Mesothelial cell of epicardium (in vitro differentiated cells): ENCODE results near the gene ERC1. TPM values are rescaled to one million over a fixed set of nuclear protein-coding genes. Genes with fewer than 3 reads are reported as not detected.

Experiments used
- DNase-seq, 2 experiments: peaks; one replicate each; pipeline ENCODE4 v3.0.0; 2021; ENCODE audit warnings: low spot score in 2 of 2; ENCODE audit not compliant: unreplicated experiment in 2 of 2
- H3K27ac Mint-ChIP-seq: 2 replicates; pipeline ENCODE4 v1.8.0; 2021; ENCODE audit warnings: mixed read lengths
- H3K27me3 Mint-ChIP-seq: 2 replicates; pipeline ENCODE4 v1.8.0; 2021; ENCODE audit warnings: low read depth, mixed read lengths
- H3K36me3 Mint-ChIP-seq: 2 replicates; pipeline ENCODE4 v1.8.0; 2021; ENCODE audit warnings: mixed read lengths
- H3K4me1 Mint-ChIP-seq: 2 replicates; pipeline ENCODE4 v1.8.0; 2021; ENCODE audit warnings: mixed read lengths
- H3K4me3 Mint-ChIP-seq: 2 replicates; pipeline ENCODE4 v1.8.0; 2021; ENCODE audit warnings: mild to moderate bottlenecking, moderate library complexity, mixed read lengths
- H3K9me3 Mint-ChIP-seq: 2 replicates; pipeline ENCODE4 v1.8.0; 2021; ENCODE audit warnings: mixed read lengths
- total RNA-seq: library from RNA; stranded (reverse); gene quantifications from 3 replicates; pipeline ENCODE4 v1.2.1, GENCODE V29; 2021
- TF ChIP-seq, protein P1 (sequence below): fragments of 200-600 bp; sonication (generic); IDR thresholded peaks from one replicate; pipeline ENCODE4 v1.5.0; 2021; ENCODE audit warnings: antibody characterized with exemption; ENCODE audit not compliant: unreplicated experiment

The ERC1 gene
- total RNA-seq, 1 donor from 2014 or later: 66.1 TPM

DNA sequence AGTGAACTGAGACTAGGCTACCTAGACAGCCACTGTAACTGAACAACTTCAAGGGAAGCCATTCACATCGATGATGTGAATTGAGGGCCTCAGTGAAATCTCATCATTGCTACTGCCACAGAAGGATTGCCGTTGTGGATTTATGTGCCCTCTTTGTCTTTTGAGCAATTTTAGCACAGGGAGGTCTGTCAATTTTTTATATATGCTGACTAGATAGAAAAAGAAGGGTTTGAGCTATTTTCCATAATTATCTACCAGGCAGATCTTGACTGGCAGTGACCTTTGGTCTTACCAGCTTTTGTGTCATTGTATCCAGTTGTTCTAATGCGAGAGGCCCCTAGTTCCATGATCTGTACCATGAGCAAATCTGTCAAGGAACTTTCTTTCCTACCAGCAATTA, 179.4 kb downstream of the ERC1 start:
- no peak for DNase-seq
- Mint-ChIP-seq H3K9me3 (peaks cover 12% of the 10 kb centered on the region), H3K27me3 (no peaks in the 10 kb centered on the region), H3K27ac (no peak overlapping the region), H3K4me3 (no peak overlapping the region), H3K4me1 (peaks cover 25% of the 10 kb centered on the region), H3K36me3 (peaks cover 11% of the 10 kb centered on the region)
- TF ChIP-seq, protein P1, sequence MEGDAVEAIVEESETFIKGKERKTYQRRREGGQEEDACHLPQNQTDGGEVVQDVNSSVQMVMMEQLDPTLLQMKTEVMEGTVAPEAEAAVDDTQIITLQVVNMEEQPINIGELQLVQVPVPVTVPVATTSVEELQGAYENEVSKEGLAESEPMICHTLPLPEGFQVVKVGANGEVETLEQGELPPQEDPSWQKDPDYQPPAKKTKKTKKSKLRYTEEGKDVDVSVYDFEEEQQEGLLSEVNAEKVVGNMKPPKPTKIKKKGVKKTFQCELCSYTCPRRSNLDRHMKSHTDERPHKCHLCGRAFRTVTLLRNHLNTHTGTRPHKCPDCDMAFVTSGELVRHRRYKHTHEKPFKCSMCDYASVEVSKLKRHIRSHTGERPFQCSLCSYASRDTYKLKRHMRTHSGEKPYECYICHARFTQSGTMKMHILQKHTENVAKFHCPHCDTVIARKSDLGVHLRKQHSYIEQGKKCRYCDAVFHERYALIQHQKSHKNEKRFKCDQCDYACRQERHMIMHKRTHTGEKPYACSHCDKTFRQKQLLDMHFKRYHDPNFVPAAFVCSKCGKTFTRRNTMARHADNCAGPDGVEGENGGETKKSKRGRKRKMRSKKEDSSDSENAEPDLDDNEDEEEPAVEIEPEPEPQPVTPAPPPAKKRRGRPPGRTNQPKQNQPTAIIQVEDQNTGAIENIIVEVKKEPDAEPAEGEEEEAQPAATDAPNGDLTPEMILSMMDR: no peak

DNA sequence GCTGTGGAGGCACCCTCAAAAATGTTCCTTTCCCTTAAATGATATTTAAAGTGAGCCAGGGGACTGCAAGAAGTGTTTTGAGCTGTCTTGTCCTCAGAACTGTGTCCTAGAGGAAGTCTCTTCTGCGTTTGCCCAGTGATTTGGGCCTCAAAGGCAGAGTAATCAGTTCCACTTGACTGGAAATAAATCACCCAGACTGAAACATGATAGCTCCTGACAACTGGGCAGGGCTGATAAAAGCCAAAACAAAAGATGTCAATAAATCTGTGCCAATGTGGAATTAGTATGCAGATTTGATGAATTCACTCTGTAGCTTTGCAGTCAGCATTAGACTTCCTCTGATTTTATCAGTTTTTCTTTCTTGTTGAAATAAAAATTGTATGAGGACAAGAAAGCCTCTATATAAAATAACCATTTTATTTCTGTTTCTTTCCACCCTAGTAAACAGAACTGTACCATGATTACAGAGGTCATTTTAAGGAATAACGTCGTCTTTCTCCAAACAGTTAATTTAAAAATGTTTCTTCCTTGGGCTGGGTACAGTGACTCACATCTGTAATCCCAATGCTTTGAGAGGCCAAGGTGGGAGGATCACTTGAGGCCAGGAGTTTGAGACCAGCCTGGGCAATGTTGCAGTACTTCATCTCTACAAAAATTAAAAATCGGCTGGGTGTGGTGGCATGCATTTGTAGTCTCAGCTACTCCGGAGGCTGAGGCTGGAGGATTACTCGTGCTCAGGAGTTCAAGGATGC, 180.8 kb downstream of the ERC1 start:
- Mint-ChIP-seq H3K9me3 (peaks cover 5% of the 10 kb centered on the region), H3K36me3 (peaks cover 7% of the 10 kb centered on the region), H3K27me3 (no peaks in the 10 kb centered on the region), H3K4me1 (peaks cover 25% of the 10 kb centered on the region), H3K27ac (no peak overlapping the region), H3K4me3 (no peak overlapping the region)
- DNase-seq: no peak
- TF ChIP-seq, protein P1: no peak

DNA sequence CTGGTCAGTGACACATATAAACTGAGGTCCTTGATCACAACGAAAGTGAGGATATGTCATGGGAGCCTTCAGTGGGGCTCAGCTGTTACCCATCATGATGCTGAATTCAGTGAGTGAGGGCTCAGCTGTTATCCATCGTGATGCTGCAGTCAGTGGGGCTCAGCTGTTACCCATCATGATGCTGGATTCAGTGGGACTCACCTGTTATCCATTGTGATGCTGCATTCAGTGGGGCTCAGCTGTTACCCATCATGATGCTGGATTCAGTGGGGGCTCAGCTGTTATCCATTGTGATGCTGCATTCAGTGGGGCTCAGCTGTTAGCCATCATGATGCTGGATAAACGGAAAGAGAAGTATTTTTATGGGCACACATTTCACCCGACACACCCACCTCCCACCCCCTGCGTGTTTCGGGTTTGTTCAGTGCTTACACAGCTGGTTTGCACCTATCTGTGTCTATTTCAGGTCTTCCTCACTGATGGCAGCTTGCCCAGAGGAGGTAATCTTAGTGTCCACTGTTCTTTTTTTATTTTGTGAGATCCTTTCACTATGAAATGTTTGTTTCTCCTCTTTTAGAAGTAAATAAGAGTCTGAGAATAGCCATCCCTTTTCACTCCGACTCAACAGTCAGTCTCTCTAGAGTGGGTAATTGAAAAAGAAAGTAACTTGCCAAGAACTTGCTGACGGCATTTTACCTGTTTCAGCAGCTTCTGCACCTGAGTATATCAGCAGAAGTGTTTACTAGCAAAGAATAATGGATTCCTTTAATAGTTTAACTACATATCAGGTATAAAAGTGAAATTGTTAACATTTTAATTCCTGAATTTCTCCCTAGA, 183.0 kb downstream of the ERC1 start:
- Mint-ChIP-seq H3K27me3 (no peaks in the 10 kb centered on the region), H3K27ac (no peak overlapping the region), H3K9me3 (peaks cover 15% of the 10 kb centered on the region), H3K36me3 (peaks cover 15% of the 10 kb centered on the region), H3K4me1 (peaks cover 18% of the 10 kb centered on the region), H3K4me3 (no peak overlapping the region)
- TF ChIP-seq, protein P1: no peak
- DNase-seq: no peak

DNA sequence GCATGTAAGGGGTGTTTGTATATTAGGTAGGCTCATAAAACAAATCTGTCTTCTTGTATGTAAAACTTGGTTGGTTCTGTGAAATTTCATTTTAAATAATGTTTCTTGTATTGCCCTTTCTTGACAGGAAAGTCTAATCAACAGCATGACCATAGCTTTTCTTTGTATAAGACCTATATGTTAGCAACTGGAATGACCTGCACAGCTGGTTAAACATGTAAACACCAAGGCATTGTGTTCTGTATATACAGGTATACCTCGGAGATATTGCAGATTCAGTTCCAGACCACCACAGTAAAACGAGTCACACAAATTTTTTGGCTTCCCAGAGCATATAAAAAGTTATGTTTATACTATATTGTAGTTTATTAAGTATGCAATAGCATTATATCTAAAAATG, 183.6 kb downstream of the ERC1 start:
- Mint-ChIP-seq H3K27me3 (no peaks in the 10 kb centered on the region), H3K4me1 (peaks cover 18% of the 10 kb centered on the region), H3K27ac (no peak overlapping the region), H3K36me3 (peaks cover 16% of the 10 kb centered on the region), H3K4me3 (no peak overlapping the region), H3K9me3 (peaks cover 15% of the 10 kb centered on the region)
- TF ChIP-seq, protein P1: no peak
- no peak for DNase-seq

DNA sequence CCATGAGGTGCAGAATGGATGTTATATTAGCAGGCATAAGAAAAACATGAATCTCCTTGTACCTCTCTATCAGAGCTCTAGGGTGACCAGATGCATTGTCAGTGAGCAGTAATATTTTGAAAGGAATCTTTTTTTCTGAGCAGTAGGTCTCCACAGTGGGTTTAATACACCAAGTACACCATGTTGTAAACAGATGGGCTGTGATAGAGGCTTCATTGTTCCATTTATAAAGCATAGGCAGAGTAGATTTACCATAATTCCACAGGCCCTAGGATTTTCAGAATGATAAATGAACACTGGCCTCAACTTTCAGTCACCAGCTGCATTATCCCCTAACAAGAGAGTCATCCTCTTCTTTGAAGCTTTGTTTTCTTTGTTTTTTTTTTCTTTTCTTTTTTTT, 185.2 kb downstream of the ERC1 start:
- peaks cover 15% of the 10 kb centered on the region for H3K9me3 Mint-ChIP-seq

More for the DNA sequence above, 185.2 kb downstream of the ERC1 start:
- Mint-ChIP-seq H3K36me3 (peaks cover 19% of the 10 kb centered on the region), H3K27ac (no peak overlapping the region), H3K27me3 (no peaks in the 10 kb centered on the region), H3K4me1 (peaks cover 12% of the 10 kb centered on the region), H3K4me3 (no peak overlapping the region)
- no peak for DNase-seq
- TF ChIP-seq, protein P1: no peak
